ENCODE data around the gene IGF1. TPM values are rescaled to one million over a fixed set of nuclear protein-coding genes. Genes with fewer than 3 reads are reported as not detected.

IGF1 gene
- total RNA-seq, 1 donor from 2014 or later, result 73.5 TPM

DNA sequence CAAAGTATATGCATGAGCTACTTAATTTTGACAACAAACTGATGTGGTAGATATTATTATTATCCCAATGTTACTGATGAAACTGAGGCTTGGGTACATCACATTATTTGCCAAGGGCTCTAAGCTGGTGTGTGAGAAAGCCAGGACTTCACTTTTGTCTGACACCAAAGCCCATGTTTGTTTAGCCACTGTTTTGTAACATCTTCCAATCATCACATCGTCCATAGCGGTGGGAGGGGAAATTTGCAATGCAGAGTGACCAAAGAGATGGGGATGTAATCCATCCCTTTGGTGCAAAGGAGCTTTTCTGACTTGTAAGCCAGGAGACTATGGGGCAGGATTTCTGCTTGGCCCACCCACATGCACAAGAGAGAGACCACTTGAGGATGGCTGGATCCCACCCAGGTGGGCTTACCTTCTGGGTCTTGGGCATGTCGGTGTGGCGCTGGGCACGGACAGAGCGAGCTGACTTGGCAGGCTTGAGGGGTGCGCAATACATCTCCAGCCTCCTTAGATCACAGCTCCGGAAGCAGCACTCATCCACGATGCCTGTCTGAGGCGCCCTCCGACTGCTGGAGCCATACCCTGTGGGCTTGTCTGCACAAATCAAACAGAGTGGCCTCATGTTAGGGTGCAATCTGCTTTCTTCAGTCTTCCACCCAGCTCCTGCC is 61.1 kb downstream of the IGF1 start:
- TF ChIP-seq, protein P1, sequence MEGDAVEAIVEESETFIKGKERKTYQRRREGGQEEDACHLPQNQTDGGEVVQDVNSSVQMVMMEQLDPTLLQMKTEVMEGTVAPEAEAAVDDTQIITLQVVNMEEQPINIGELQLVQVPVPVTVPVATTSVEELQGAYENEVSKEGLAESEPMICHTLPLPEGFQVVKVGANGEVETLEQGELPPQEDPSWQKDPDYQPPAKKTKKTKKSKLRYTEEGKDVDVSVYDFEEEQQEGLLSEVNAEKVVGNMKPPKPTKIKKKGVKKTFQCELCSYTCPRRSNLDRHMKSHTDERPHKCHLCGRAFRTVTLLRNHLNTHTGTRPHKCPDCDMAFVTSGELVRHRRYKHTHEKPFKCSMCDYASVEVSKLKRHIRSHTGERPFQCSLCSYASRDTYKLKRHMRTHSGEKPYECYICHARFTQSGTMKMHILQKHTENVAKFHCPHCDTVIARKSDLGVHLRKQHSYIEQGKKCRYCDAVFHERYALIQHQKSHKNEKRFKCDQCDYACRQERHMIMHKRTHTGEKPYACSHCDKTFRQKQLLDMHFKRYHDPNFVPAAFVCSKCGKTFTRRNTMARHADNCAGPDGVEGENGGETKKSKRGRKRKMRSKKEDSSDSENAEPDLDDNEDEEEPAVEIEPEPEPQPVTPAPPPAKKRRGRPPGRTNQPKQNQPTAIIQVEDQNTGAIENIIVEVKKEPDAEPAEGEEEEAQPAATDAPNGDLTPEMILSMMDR (IDR thresholded peaks at IDR 0.05), result no peak
- no peak for DNase-seq (ENCODE audit: low spot score in 2 of 2)

DNA sequence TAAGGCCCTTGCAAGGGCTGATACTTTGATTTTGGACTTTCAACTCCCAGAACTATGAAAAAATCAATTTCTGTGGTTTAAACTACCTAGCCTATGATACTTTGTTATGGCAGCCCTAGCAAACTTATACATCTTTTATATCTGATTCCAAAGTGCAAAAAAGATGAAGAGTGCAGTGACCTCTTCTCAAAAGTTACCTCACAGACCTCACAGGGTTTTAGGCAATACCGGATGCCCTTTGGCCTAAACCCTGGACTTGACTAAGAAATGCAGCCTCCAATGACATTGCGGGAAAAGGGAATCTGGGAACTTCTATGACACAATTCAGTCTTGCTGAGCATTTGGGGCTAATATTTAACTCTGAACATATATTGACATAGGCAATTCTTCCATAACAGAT is 63.3 kb downstream of the IGF1 start:
- Histone ChIP-seq H3K27ac (no peak overlapping the region), H3K36me3 (no peaks in the 10 kb centered on the region), H3K4me1 (no peaks in the 10 kb centered on the region), H3K27me3 (no peaks in the 10 kb centered on the region), H3K4me3 (no peak overlapping the region), H3K9me3 (no peaks in the 10 kb centered on the region)
- DNase-seq (ENCODE audit: low spot score in 2 of 2), result no peak
- intact Hi-C loops (cut with DNase I), result no loop called here
- TF ChIP-seq, protein P1 (IDR thresholded peaks at IDR 0.05), result no peak

More for the DNA sequence above, 61.1 kb downstream of the IGF1 start:
- no peak overlapping the region for H3K27ac ChIP-seq
- no peaks in the 10 kb centered on the region for H3K27me3 ChIP-seq
- intact Hi-C loops (cut with DNase I), result no loop called here
- H3K9me3 ChIP-seq, result no peaks in the 10 kb centered on the region
- H3K36me3 ChIP-seq, result no peaks in the 10 kb centered on the region
- no peaks in the 10 kb centered on the region for H3K4me1 ChIP-seq
- no peak overlapping the region for H3K4me3 ChIP-seq

DNA sequence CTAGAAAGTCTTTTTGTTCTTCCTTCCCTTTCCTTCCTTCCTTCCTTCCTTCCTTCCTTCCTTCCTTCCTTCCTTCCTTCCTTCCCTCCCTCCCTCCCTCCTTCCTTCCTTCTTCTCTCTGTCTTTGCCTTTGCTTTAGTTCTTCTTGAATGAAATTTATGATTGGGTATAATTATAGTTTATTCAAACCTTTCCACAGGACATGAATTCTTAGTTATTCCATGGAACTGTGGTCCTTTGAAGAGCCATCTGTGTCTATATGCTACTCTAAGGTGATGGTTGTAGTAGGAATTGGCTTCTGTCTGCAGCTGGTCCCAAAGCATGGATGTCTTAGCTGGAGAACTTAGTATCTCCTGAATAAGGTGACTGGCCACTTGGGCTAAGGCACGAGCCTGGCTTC is 64.8 kb downstream of the IGF1 start:
- H3K4me1 ChIP-seq, result no peaks in the 10 kb centered on the region
- TF ChIP-seq, protein P1 (IDR thresholded peaks at IDR 0.05), result no peak
- no peak overlapping the region for H3K27ac ChIP-seq
- no peak for DNase-seq (ENCODE audit: low spot score in 2 of 2)
- no peaks in the 10 kb centered on the region for H3K9me3 ChIP-seq
- intact Hi-C loops (cut with DNase I), result no loop called here
- H3K27me3 ChIP-seq, result no peaks in the 10 kb centered on the region
- no peaks in the 10 kb centered on the region for H3K36me3 ChIP-seq
- no peak overlapping the region for H3K4me3 ChIP-seq

DNA sequence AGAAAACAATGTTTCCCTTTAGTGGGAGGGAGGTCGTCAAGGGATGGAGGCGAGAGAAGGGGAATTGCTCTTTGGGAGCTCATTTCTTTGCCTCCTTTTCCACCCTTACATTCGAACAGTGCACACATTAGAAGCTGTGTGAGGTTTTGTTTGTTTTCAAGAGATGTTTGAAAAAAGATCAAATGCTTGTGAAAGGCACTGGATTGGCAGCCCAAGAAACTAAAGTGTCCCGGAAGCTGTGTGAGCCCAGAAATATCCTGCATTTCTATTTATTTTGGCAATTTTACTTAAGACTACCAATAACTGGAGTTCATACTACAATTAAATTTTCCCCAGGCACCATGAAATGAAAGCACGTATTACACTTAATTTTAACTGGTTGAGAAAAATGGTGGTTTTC is 67.0 kb downstream of the IGF1 start:
- H3K27me3 ChIP-seq, result no peaks in the 10 kb centered on the region
- no peaks in the 10 kb centered on the region for H3K36me3 ChIP-seq
- no peak for DNase-seq (ENCODE audit: low spot score in 2 of 2)
- no peak overlapping the region for H3K27ac ChIP-seq
- intact Hi-C loops (cut with DNase I), result no loop called here
- no peaks in the 10 kb centered on the region for H3K4me1 ChIP-seq
- TF ChIP-seq, protein P1 (IDR thresholded peaks at IDR 0.05), result no peak
- H3K9me3 ChIP-seq, result no peaks in the 10 kb centered on the region
- H3K4me3 ChIP-seq, result no peak overlapping the region

DNA sequence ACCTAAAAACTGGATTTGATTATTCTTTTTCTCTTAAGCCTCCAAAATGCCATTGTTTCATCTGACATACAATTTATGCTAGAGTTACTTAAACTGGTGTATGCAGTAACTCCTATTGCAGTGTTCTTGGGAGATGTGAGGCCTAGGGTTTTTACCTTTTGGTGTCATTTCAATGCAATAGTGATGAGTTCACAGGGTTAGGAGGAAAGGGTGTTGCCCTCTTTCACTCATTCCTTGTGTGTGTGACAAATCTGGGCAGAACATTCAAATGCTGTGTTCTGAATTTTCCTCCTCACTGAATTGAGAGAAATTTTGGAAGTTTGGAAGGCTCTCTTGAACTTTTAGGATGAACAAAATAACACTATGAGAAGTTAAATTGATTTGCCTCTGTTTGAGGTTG is 69.9 kb downstream of the IGF1 start:
- TF ChIP-seq, protein P1 (IDR thresholded peaks at IDR 0.05), result no peak
- no peaks in the 10 kb centered on the region for H3K36me3 ChIP-seq
- DNase-seq (ENCODE audit: low spot score in 2 of 2), result no peak
- H3K4me3 ChIP-seq, result no peak overlapping the region
- no peaks in the 10 kb centered on the region for H3K4me1 ChIP-seq
- H3K27ac ChIP-seq, result no peak overlapping the region
- no peaks in the 10 kb centered on the region for H3K9me3 ChIP-seq
- intact Hi-C loops (cut with DNase I), result no loop called here
- H3K27me3 ChIP-seq, result no peaks in the 10 kb centered on the region
